Mucosa of descending colon (tissue), 3 donors: ENCODE data around the gene EIF3I. TPM values are rescaled to one million over a fixed set of nuclear protein-coding genes. Genes with fewer than 3 reads are reported as not detected.
"Not testable (repeated sequence)": the region's sequence is repeated elsewhere in the genome, so short reads cannot be mapped to it uniquely, and the experiment has no call there.

Experiments used
- ATAC-seq: fragments of 200-7000 bp; cut with Tn5 transposase; one replicate; pipeline ENCODE4 v1.9.1; 2020; ENCODE audit warnings: mild to moderate bottlenecking, moderate library complexity
- DNase-seq, 3 donors: peaks; one replicate each; pipeline ENCODE4 v3.0.0-alpha.2; 2020
- H3K36me3 ChIP-seq: fragments of 200-600 bp; one replicate; pipeline ENCODE4 v1.8.0; 2021; ENCODE audit warnings: low read depth, mild to moderate bottlenecking
- H3K4me1 ChIP-seq: fragments of 200-600 bp; one replicate; pipeline ENCODE4 v1.8.0; 2021; ENCODE audit warnings: low read depth, mild to moderate bottlenecking
- H3K4me3 ChIP-seq: fragments of 200-600 bp; one replicate; pipeline ENCODE4 v1.8.0; 2021; ENCODE audit warnings: mild to moderate bottlenecking
- H3K9me3 ChIP-seq: fragments of 200-600 bp; one replicate; pipeline ENCODE4 v1.8.0; 2021; ENCODE audit warnings: mild to moderate bottlenecking
- CTCF ChIP-seq: fragments of 200-600 bp; IDR thresholded peaks from one replicate; pipeline ENCODE4 v1.8.0; 2022; ENCODE audit warnings: antibody characterized with exemption, mild to moderate bottlenecking
- intact Hi-C, 2 donors: fragments of 100-400 bp; cut with DNase I in 1 of 2; cut with micrococcal nuclease in 1 of 2; formaldehyde crosslinking; loops; one replicate each; pipeline versions ENCODE4 v1.11.0 to v1.11.1; 2022; cut with DNase I, micrococcal nuclease
- total RNA-seq, 3 donors: library from RNA; stranded (reverse); fragmentation: NEBNext Ultra II Directional in 2 of 3; extraction: Animal tissue kit (Norgen Biotek cat#: 25700) in 2 of 3; gene quantifications; one replicate each; pipeline versions ENCODE4 v1.2.1 to v1.2.4, GENCODE V29; 2021 to 2023
- donor health status: DM: no; HTN: no; CAD: no; lungs with moderate emphysema.
- donor health status: DM: no; HTN: no; CAD: no.
- donor health status: DM: no; HTN: yes; CAD: no.

The EIF3I gene
- total RNA-seq, 3 donors from 2014 or later = 111 to 138 (median 115) TPM

GRCh38 chr1:32256473-32257226 lies 34.4 kb downstream of the EIF3I start:
- intact Hi-C loops = no loop called here
- Histone ChIP-seq H3K9me3 (no peaks in the 10 kb centered on the region), H3K4me1 (no peaks in the 10 kb centered on the region), H3K36me3 (no peaks in the 10 kb centered on the region), H3K4me3 (no peak overlapping the region)
- ATAC-seq (no peak), DNase-seq (no peak)
- no peak for TF ChIP-seq CTCF

- Histone ChIP-seq H3K36me3 (no peaks in the 10 kb centered on the region), H3K4me1 (no peaks in the 10 kb centered on the region), H3K9me3 (no peaks in the 10 kb centered on the region), H3K4me3 (no peak overlapping the region)
- intact Hi-C loops = no loop called here
- DNase-seq (no peak), ATAC-seq (no peak)
- no peak for TF ChIP-seq CTCF
These were observed 35.0 kb downstream of the EIF3I start for GRCh38 chr1:32257227-32257508.

GRCh38 chr1:32263236-32263593 lies 41.0 kb downstream of the EIF3I start:
- ATAC-seq, intact Hi-C loops, H3K4me1 ChIP-seq: not testable (repeated sequence)

GRCh38 chr1:32263744-32264143 lies 41.5 kb downstream of the EIF3I start:
- ATAC-seq = peak; percentile 37
- TF ChIP-seq CTCF = no peak
- intact Hi-C loops = no loop called here

More at GRCh38 chr1:32263236-32263593, 41.0 kb downstream of the EIF3I start:
- not testable (repeated sequence) for H3K36me3 ChIP-seq, DNase-seq, H3K9me3 ChIP-seq, H3K4me3 ChIP-seq

GRCh38 chr1:32265846-32266245 lies 43.6 kb downstream of the EIF3I start:
- intact Hi-C loops = no loop called here
- Histone ChIP-seq H3K9me3 (no peaks in the 10 kb centered on the region), H3K36me3 (no peaks in the 10 kb centered on the region), H3K4me3 (no peak overlapping the region), H3K4me1 (no peaks in the 10 kb centered on the region)
- TF ChIP-seq CTCF = no peak
- DNase-seq = no peak
- no peak for ATAC-seq

More at GRCh38 chr1:32263744-32264143, 41.5 kb downstream of the EIF3I start:
- H3K36me3 ChIP-seq = no peaks in the 10 kb centered on the region
- H3K4me1 ChIP-seq = no peaks in the 10 kb centered on the region
- no peak overlapping the region for H3K4me3 ChIP-seq
- no peak for DNase-seq
- H3K9me3 ChIP-seq = no peaks in the 10 kb centered on the region

GRCh38 chr1:32266921-32267591 lies 44.8 kb downstream of the EIF3I start:
- H3K4me1 ChIP-seq = no peaks in the 10 kb centered on the region
- no peak overlapping the region for H3K4me3 ChIP-seq
- no peak for DNase-seq
- no peak for TF ChIP-seq CTCF
- no peaks in the 10 kb centered on the region for H3K9me3 ChIP-seq
- ATAC-seq = peak; percentile 33
- intact Hi-C loops = no loop called here
- H3K36me3 ChIP-seq = no peaks in the 10 kb centered on the region
